K562 (cell line): ENCODE measurements around the gene MAGI1. TPM values are rescaled to one million over a fixed set of nuclear protein-coding genes. Genes with fewer than 3 reads are reported as not detected.

Experiments used
- CAMTA2 ChIP-seq: fragments of 250-450 bp; sonication (Bioruptor Pico); conservative IDR thresholded peaks from 2 replicates; pipeline ENCODE4 v1.5.1; 2022
- CBFA2T3 ChIP-seq: fragments of 450-650 bp; IDR thresholded peaks from 2 replicates; pipeline ENCODE4 v1.6.1; 2017
- EP300 ChIP-seq: IDR thresholded peaks from 2 replicates; pipeline ENCODE4 v1.6.1; 2012; ENCODE audit warnings: low read length, improper control_type of control experiment
- HCFC1 ChIP-seq: IDR thresholded peaks from 2 replicates; pipeline ENCODE4 v1.6.1; 2012; ENCODE audit warnings: low read depth, low read length, improper control_type of control experiment
- MITF ChIP-seq: IDR thresholded peaks from 2 replicates; pipeline ENCODE4 v1.6.1; 2014; ENCODE audit warnings: antibody characterized with exemption
- RAD51 ChIP-seq: fragments of 450-650 bp; IDR thresholded peaks from 2 replicates; pipeline ENCODE4 v1.7.1; 2016; ENCODE audit warnings: low read depth, mild to moderate bottlenecking, borderline replicate concordance
- U2AF2 ChIP-seq: fragments of 200-400 bp; formaldehyde crosslinking; optimal IDR thresholded peaks from 2 replicates; pipeline ENCODE3; 2017; ENCODE audit warnings: low read depth, mild to moderate bottlenecking, low read length
- UBTF ChIP-seq, 2 experiments: IDR thresholded peaks; 2 replicates each; pipeline ENCODE4 v1.6.1; 2012; ENCODE audit warnings: improper control_type of control experiment in 2 of 2, low read depth in 2 of 2, low read length in 2 of 2, borderline replicate concordance in 1 of 2
- USF2 ChIP-seq: sonication (generic); formaldehyde crosslinking; IDR thresholded peaks from 2 replicates; pipeline ENCODE4 v1.5.0; 2020; ENCODE audit warnings: missing genetic modification reagents
- ZNF444 ChIP-seq: fragments of 250-450 bp; sonication (Bioruptor Pico); IDR thresholded peaks from 2 replicates; pipeline ENCODE4 v1.4.0; 2020; ENCODE audit warnings: mild to moderate bottlenecking, moderate library complexity
- polyA plus RNA-seq, 8 experiments: library from polyadenylated mRNA; depleted of rRNA in 4 of 8; stranded (reverse) in 5 of 8; unstranded in 3 of 8; fragments of >200 nt; fragmentation: Nextera tagmentation in 2 of 8; fragmentation: Illumina TruSeq in 1 of 8; extraction: Ambion mirVana in 2 of 8; extraction: Trizol in 1 of 8; gene quantifications; 2 replicates each; pipeline versions ENCODE4 v1.2.1 to v1.2.3, GENCODE V29; 2011 to 2014; ENCODE audit warnings: inconsistent platforms in 1 of 8, missing spikeins in 1 of 8
- total RNA-seq, 7 experiments: library from RNA; depleted of rRNA in 6 of 7; stranded (reverse); fragments of >200 nt in 6 of 7; fragmentation: Illumina TruSeq in 2 of 7; extraction: Trizol in 2 of 7; gene quantifications; 2 replicates each; pipeline versions ENCODE4 v1.2.1 to v1.2.3, GENCODE V29; 2011 to 2021; ENCODE audit warnings: low replicate concordance in 1 of 7

Gene MAGI1
- total and polyA plus RNA-seq, 9 of the 15 experiments (the other 6 are each of a cell fraction or from before 2014, with no cell fraction given), result 7.8 to 59.4 (median 43.2) TPM

- TF ChIP-seq MITF (0 out of 2 replicates have a peak, but pooled peaks have one; percentile 26), EP300 (peak; percentile 11; the same call in 1 of the 2 replicates), CAMTA2 (CRISPR knock-in tag) (no peak), UBTF (IDR thresholded peaks at IDR 0.05; ENCODE audit: borderline replicate concordance in 1 of 2, low read depth in 2 of 2, low read length in 2 of 2) (no peak), RAD51 (peak; percentile 92), HCFC1 (no peak), USF2 (peak; percentile 81), ZNF444 (no peak), CBFA2T3 (peak; percentile 28; the same call in 1 of the 2 replicates), U2AF2 (no peak)
Observed at GRCh38 chr3:65532749-65533148, 506.0 kb downstream of the MAGI1 start (continued).
